ENCODE measurements around the gene UTF1. TPM values are rescaled to one million over a fixed set of nuclear protein-coding genes. Genes with fewer than 3 reads are reported as not detected.

UTF1 gene
- total and polyA plus RNA-seq, 9 of the 15 experiments (the other 6 are each of a cell fraction or from before 2014, with no cell fraction given), result 0.35 to 0.46 TPM; not detected in 7

- no peaks in the 10 kb centered on the region for H3K9me1 ChIP-seq (ENCODE audit: control insufficient read depth, insufficient read depth, low read length)
- no TSS peak for BruUV-seq (replicated peaks)
- no peaks in the 10 kb centered on the region for H3K79me2 ChIP-seq (ENCODE audit: control insufficient read depth, insufficient read depth, low read length)
- no peak overlapping the region for H3K9ac ChIP-seq (ENCODE audit: insufficient read depth in 1 of 2, low read depth in 2 of 2, low read length in 2 of 2)
- H2AFZ ChIP-seq (ENCODE audit: low read depth, low read length), result no peak overlapping the region
- FAIRE-seq (no peak), DNase-seq (ENCODE audit: extremely low read depth in 1 of 4, low spot score in 3 of 4) (no peak), ATAC-seq (no peak)
- peaks cover 0 to 53% of the 10 kb centered on the region in 2 experiments; a peak in 1 of 5 replicates for H3K4me1 ChIP-seq (replicated peaks in 1 of 2; ENCODE audit: control insufficient read depth in 2 of 2, insufficient read depth in 2 of 2, low read length in 2 of 2)
- H3K36me3 ChIP-seq (ENCODE audit: control insufficient read depth, insufficient read depth, low read length), result no peaks in the 10 kb centered on the region
- TF ChIP-seq TFAP4 (CRISPR knock-in tag; IDR thresholded peaks at IDR 0.05; ENCODE audit: borderline replicate concordance) (no peak), E2F3 (CRISPR knock-in tag; IDR thresholded peaks at IDR 0.05) (no peak), SRSF3 (IDR thresholded peaks at IDR 0.05; ENCODE audit: insufficient read depth, low read length) (no peak), MAZ (CRISPR knock-in tag; conservative IDR thresholded peaks at IDR 0.05 in 1 of 2, IDR thresholded peaks at IDR 0.05 in 1 of 2) (no peak), ZNF12 (CRISPR knock-in tag; IDR thresholded peaks at IDR 0.05) (no peak), SMARCB1 (IDR thresholded peaks at IDR 0.05; ENCODE audit: insufficient read length, low read depth) (no peak), CBX3 (IDR thresholded peaks at IDR 0.05; ENCODE audit: borderline replicate concordance in 1 of 2, low read length in 2 of 2) (no peak), ZNF175 (CRISPR knock-in tag; IDR thresholded peaks at IDR 0.05; ENCODE audit: low read depth) (no peak), ZNF589 (CRISPR knock-in tag; IDR thresholded peaks at IDR 0.05; ENCODE audit: low read depth) (no peak), CHAMP1 (IDR thresholded peaks at IDR 0.05) (no peak), ZEB2 (IDR thresholded peaks at IDR 0.05) (no peak), STAT5B (CRISPR knock-in tag; IDR thresholded peaks at IDR 0.05) (no peak), ETV6 (IDR thresholded peaks at IDR 0.05; ENCODE audit: borderline replicate concordance in 1 of 2, low read depth in 2 of 2, low read length in 1 of 2) (no peak), ETV6 (CRISPR knock-in tag; IDR thresholded peaks at IDR 0.05; ENCODE audit: borderline replicate concordance) (no peak), CREM (IDR thresholded peaks at IDR 0.05; ENCODE audit: low read depth) (no peak), ZNF655 (CRISPR knock-in tag; IDR thresholded peaks at IDR 0.05) (no peak)
- CTCF ChIA-PET (ENCODE audit: low intra/inter-chr PET ratio), result no interaction called here
- no peaks in the 10 kb centered on the region; the same call in 1 of the 2 replicates for H3K9me3 ChIP-seq (replicated peaks; ENCODE audit: control insufficient read depth, insufficient read depth, low read depth, low read length)
- H3K4me2 ChIP-seq (ENCODE audit: insufficient read depth, low read length), result no peak overlapping the region
- POLR2A ChIA-PET, result no interaction called here
- intact Hi-C loops (cut with micrococcal nuclease), result no loop called here
- no peaks in the 10 kb centered on the region for H4K20me1 ChIP-seq (replicated peaks; ENCODE audit: control insufficient read depth, insufficient read depth, low read length)
- peaks cover 5 to 45% of the 10 kb centered on the region in 2 experiments; a peak in 3 of 5 replicates for H3K27me3 ChIP-seq (ENCODE audit: control insufficient read depth in 2 of 2, insufficient read depth in 2 of 2, low read length in 2 of 2)
- in situ Hi-C loops (cut with MboI), result no loop called here
- no peak overlapping the region for H3K27ac ChIP-seq (ENCODE audit: extremely low read depth, low read depth, low read length)
- 37% methylated on average over 9 of the region's 18 CpGs for WGBS (ENCODE audit: insufficient coverage, low coverage, missing lambda C conversion rate)
- H3K4me3 ChIP-seq, result no peak overlapping the region
Observed at GRCh38 chr10:133208466-133208865, 21.6 kb upstream of the UTF1 start.

All from K562 (cell line).